DMS 273 (cell line): ENCODE results near the gene CDKAL1.
"Not testable (repeated sequence)": the region's sequence is repeated elsewhere in the genome, so short reads cannot be mapped to it uniquely, and the experiment has no call there.

Source experiments
- DNase-seq: peaks from one replicate; lab custom pipeline; 2025; ENCODE audit not compliant: unreplicated experiment; lab: John Stamatoyannopoulos, UW

The CDKAL1 gene

DNA sequence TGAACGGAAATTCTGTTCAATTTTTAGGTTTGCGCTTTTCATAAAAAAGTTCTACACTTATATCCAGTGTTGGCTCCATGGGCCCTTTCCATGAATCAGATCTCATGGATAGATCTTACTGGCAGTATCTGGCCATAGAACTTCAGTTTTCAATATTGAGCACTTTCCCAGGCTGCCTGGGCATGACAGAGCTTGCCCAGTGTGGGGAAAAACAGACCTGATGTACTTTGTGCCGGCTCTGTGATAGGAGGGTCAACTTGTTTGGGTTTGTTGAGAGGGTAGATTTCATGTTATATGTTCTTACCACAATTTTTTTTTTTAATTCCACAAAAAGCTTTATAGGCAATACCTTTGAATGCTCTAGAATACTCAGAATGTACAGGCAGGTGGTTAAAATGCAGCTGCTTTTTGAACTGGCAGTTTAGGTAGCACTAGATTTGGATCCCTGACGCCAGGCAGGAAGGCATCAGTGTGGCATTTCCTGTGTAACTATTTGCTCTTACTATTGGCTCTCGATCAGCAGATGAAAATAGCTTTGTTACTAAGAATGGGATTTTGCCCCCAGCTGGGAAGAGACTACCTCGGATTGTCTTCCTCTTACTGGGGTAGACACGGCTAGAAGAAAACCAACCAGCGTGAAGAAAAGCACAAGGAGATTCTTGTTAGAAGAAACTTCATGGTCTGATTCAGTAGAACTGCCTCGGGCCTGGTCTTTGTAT is 654.4 kb downstream of the CDKAL1 start:
- DNase-seq = peak; percentile 76

- peak; percentile 61 for DNase-seq
These were observed 655.5 kb downstream of the CDKAL1 start for GRCh38 chr6:21189759-21190158.

DNA sequence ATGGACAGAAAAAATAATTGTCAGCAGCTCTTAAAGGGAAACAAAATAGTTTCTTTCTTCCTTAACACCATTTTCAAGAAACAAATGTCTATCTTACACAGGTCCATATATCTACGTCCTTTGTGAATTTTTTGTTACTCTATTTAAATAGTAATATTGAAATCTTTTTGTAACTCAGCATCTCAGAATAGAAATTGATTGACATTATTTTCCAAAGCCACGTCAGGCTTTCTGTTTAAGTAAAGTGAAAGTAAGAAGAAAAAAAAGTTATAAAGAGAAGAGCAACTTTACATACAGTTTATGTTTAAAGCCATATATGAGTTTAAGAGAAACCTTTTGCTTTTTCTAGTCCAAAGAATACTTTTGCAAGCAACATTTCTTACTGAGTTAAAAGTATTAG is 656.4 kb downstream of the CDKAL1 start:
- peak; percentile 49 for DNase-seq

DNA sequence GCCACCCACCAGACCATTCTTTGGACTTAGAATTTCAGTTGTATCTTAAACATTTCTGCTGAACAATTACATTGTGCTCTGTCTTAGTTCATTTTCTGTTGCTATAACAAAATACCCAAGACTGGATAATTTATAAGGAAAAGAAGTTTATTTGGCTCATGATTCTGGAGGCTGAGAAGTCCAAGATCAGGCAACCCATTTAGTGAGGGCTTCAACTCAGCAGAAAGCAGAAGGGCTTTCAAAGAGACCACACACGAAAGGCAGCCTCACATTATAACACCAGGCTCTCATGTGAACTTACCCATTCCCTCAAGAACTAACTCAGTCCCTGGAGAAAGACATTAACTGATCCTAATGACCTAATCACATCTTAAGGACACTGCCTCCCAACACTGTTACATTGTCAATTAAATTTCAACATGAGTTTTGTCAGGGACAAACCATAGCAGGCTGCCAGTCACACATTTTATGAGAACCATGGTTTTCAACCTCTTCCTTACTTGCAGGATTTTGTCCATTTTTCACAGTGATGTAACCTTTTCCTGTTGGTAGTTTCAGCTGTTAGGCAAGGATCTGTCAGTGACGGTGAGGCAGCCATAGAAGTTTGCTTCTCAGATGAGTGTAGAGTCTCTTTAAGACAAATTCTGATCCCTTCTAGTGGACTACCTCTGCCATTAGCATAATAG is 659.7 kb downstream of the CDKAL1 start:
- DNase-seq = no peak

DNA sequence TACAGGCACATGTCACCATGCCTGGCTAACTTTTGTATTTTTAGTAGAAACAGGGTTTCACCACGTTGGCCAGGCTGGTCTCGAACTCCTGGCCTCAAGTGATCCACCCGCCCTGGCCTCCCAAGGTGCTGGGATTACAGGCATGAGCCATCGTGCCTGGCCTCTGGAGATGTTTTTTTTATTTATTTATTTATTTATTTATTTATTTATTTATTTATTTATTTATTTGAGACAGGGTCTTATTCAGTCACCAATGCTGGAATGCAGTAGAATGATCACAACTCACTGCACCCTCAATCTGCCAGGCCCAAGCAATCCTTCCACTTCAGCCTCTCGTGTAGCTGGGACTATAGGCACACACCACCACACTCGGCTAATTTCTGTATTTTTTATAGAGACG is 661.0 kb downstream of the CDKAL1 start:
- DNase-seq = not testable (repeated sequence)

GRCh38 chr6:21198032-21198640 is 663.9 kb downstream of the CDKAL1 start:
- DNase-seq = no peak

DNA sequence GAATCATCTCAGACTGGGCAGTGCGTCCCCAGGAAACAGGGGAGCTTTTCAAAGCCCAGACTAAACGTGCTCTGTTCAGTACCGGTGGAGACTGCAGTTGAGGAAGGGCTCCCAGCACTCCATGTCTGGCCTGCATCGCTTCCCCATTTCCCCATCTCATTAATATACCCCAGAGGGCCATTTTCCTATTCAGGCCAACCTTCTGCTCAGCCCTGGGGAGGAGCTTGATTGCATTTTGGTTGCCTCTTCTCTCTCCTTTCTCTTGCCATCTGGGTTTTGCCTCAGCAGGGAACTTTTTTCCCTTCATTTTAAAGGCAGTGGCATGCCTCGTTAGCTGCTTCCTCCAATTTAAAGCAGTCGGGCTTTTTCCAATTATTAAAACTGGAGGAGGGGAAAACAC is 665.0 kb downstream of the CDKAL1 start:
- peak; percentile 90 for DNase-seq

DNA sequence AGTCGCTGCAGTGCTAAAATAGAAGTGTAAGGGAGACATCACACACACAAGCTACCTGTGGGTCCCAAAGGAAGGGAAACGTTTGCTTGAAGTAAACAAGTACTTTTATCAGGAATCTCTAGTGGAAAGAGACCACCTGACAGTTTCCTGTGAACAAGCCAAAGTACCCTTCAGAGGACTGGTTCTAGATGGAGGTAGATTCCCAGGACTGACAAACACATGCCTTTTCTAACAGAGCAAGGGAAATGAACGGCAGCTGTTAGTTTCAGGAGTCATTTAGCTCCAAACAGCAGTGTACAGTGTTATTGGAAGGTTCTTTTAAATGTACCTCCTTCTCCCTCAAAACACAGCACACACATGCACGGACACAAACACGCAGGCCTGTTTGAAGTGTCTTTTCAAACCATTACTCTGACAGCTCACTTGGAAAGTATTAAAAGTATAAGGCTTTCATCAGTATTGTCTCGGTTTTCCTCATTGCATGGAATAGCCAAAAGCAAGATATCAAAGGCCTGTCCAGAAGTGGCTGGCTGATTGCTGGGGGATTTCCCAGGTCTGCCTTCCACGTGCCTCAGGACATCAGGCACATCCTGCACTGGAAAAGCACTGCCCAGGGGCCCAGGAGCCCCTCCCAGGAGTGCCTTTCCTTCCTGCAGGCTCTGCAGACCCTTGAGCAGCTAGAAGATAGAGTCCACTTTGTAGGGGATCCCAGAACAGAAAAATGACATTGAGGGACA is 666.0 kb downstream of the CDKAL1 start:
- peak; percentile 49 for DNase-seq

DNA sequence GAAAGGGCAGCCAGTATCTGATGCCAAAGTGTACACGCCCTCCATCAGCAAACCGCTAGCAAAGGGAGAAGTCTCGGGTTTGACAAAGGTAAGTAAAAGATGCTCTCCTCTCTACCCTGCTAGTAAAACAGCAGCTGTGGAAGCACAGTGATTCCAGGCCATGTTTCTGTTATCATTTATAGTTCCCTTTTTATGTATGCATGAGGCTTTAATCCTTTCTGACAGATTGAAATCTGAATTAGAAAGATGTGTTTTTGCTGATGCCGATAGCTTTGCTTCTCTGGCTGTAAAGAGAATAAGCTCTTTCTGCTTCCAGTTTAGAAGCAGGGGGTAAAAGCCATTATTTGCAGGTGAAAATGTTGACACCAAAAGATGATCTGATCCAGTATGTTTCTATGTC is 666.9 kb downstream of the CDKAL1 start:
- DNase-seq = peak; percentile 36

GRCh38 chr6:21201637-21202350 is 667.5 kb downstream of the CDKAL1 start:
- peak; percentile 84 for DNase-seq

- no peak for DNase-seq
These were observed 668.3 kb downstream of the CDKAL1 start for GRCh38 chr6:21202521-21202920.

DNA sequence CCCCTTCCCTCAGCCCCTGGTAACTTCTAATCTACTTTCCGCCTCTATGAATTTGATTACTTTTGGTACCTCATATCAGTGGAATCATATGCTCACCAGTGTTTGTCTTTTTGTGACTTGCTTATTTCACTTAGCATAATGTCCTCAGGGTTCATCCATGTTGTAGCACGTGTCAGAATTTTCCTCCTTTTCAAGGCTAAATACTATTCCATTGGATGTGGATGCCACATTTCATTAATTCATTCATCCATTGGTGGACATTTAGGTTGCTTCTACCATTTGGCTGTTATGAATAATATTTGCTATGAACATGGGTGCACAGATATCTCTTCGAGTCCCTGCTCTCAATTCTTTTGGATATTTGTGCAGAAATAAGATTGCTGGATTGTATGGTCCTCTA is 670.7 kb downstream of the CDKAL1 start:
- DNase-seq = no peak

DNA sequence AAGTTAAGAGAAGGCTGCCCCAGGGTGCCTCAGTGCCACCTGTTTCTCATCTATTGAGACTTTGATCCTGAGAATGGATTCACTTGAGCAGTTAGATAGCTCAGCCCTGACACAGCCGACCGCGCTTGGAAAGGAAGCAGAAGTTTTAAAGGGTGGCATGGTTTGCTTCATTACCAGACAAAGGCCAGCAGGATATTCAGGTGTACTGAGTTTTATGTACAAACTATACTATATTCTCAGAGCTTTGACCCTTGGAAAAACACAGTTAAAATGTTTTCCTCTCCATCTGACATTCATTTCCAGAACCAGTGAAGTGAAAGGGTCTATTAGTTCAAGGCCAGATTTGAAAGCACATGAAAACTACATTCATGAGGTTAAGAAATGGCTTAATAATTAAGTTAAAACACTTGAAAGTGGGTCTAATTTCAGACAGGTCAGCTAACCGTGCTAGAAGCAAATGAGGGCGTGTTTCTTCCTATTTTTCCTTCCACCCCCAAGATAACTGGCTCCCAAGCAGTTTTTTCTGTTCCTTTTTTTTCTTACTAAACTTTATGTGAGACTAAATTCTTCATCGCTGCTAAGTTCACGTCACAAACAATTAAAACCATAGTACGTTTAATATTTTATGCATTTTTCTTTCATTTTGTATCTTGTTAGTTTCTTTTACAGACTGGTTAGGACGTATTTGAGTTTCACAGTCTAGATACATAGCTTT is 674.0 kb downstream of the CDKAL1 start:
- DNase-seq = no peak

DNA sequence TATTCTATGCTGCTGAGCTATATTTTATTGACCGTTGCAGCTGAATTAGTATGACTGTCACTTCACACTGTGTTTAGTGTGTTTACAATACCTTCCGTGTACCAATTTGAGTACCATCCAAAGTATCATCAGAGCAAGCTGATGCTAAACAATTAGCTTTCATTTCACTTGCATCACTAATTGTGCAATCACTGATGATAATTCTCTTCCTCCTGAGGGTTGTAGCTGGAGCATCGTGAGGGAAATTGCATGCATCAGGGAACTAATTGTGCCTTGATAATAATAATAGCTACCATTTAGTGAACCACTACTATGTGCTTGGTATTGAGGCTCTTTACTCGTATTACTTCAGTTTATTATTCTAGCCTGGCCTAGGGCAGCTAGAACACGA is 674.5 kb downstream of the CDKAL1 start:
- DNase-seq = no peak

DNA sequence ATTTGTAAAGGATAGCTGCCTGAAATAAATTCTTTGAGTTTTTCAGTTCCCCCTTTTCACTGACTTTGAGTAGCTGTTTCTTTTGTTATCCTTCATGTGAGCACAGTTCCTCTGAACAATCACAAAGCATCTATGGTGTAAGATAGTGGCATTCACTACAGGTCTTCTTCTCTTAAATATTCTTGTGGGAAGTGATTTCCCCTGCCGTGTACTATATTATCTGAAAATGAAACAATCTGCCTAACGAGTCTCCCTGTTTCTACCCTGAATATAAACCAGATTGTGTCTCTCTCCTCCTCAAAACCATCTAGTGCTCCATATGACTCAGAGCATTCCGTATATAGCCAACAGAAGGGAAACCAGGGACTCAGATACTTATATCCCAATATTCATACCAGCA is 679.2 kb downstream of the CDKAL1 start:
- no peak for DNase-seq

- DNase-seq = no peak
These were observed 680.6 kb downstream of the CDKAL1 start for GRCh38 chr6:21214738-21215448.

DNA sequence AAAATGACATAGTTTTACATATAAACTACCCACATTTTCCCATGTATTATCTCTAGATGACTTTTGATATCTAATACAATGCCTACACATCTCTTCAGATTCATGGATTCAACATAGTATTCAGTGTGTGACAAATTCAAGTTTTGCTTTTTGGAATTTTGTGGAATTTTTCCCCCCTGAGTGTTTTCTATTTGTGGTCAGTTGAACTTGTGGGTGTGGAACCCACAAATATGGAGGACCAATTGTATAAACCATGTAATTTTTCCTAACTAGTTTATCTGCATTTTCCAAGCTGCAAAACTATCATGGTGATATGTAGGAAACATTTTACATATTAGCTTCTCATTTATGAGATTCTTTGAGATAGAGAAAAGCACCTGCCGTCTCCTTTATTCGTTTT is 685.0 kb downstream of the CDKAL1 start:
- no peak for DNase-seq

GRCh38 chr6:21219856-21220255 is 685.6 kb downstream of the CDKAL1 start:
- DNase-seq = no peak

DNA sequence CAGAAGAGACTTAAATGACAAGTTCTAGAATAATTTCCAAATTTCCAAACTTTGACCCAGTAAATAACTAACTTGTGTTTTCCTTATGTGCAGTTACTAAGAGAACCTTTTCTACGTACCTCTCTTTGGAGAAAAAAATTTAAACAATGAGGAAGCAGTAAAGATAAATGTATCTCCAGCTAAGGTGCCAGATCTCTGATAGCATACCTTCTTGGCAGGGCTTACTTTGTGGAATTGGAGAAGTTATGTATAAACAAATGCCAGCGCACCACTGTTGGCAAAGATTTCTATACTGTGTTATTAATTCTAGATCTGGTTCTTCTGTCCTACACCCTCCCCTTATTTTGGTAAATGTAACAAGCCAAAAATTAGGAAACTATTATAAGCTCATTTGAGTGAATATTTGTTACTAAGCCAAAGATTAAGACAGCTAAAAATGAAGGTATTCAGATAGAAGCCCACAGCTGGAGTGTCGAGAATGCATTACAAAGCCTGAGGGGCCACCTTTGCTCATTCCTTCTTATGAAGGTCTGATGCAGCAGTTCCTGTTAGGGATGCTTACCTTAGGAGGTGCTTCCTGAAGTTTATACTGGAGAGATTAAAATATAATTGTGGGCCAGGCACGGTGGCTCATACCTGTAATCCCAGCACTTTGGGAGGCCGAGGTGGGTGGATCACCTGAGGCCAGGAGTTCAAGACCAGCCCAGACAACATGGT is 686.2 kb downstream of the CDKAL1 start:
- DNase-seq = no peak
